ENCODE data around the gene PRKD1.

The PRKD1 gene

GRCh38 chr14:29927376-29928116 lies at the start of gene PRKD1:
Gene PRKD1 (minus strand): TSS chr14:29927847.
- peak in 1 of 2 donors; percentile 4 for DNase-seq

DNA sequence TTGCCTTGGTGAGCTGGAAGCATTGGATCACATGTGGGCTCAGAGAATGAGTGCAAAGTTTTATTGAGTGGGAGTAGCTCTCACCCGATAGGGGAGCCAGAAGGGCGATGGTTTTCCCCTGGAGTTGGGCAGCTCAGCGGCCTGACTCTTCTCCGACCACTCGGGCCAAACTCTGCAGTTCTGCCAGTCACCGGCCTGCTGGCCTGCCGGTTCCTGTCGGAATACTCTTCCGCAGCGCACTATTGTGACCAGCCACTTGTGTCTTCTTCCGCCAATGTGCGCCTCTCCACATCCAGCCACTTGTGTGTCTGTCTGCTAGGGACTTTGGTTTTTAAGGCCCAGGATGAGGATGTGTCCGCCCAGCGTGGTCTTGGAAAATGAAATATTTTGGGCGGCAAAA lies 43.5 kb upstream of the PRKD1 start:
- DNase-seq: no peak

GRCh38 chr14:29955087-29955486 lies 27.4 kb upstream of the PRKD1 start:
- no peak for DNase-seq

- no peak for DNase-seq
Observed at GRCh38 chr14:29953501-29953900, 25.9 kb upstream of the PRKD1 start.

GRCh38 chr14:29944091-29944490 lies 16.4 kb upstream of the PRKD1 start:
- DNase-seq: no peak

DNA sequence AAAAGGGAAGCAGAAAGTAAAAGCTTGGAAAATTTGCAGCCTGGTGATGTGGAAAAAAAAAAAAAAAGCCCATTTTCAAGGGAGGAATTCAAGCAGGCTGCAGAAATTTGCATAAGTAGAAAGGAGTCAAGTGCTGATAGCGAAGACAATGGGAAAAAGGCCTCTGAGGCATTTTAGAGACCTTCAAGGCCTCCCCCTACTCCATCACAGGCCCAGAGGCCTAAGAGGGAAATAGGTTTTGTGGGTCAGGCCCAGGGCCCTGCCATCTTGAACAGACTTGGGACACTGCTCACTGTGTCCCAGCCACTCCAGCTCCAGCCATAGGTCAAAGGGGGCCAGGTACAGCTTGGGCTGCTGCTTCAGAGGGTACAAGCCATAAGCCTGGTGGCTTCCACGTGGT lies 13.8 kb upstream of the PRKD1 start:
- DNase-seq: no peak

DNA sequence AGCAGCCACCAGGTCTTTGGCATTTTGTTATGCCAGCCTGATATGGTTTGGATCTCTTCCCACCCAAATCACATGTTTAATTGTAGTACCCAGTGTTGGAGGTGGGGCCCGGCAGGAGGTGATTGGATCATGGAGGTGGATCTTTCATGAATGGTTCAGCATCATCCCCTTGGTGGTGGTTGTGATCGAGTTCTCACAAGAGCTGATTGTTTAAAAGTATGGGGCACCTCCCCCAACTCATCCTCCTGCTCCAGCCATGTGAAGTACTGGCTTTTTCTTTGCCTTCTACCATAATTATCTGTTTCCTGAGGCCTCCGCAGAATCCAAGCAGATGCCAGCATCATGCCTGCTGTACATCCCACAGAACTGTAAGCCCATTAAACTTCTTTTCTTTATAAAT lies 12.8 kb upstream of the PRKD1 start:
- no peak for DNase-seq

- DNase-seq: no peak
Observed at GRCh38 chr14:29937116-29937515, 9.5 kb upstream of the PRKD1 start.

- no peak for DNase-seq
Observed at GRCh38 chr14:29930283-29930682, 2.6 kb upstream of the PRKD1 start.

GRCh38 chr14:29928117-29928640 lies 532 bp upstream of the PRKD1 start:
- DNase-seq: no peak

GRCh38 chr14:29926701-29927375 lies 809 bp downstream of the PRKD1 start:
- peak in 1 of 2 donors; percentile 8 for DNase-seq

GRCh38 chr14:29926228-29926627 lies 1.4 kb downstream of the PRKD1 start:
- DNase-seq: no peak

DNA sequence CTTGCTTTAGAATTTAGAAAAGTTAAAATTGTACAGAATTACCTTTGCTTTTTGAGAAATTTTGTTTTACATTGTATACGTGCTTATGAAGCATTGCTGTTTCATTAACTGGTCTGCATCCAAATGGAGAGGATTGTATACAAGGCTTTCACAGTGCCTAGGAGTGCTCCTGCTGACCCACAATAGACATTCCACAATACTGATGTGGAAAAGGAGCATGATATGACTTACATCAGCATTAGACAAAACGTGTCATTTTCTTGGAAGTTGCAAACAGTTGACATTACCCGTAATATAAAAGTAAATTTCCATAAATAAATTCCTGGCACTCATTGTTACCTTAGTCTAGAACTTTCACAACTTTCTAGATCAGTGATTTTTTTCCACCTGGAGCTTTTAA lies 1.9 kb downstream of the PRKD1 start:
- no peak for DNase-seq

- DNase-seq: no peak
Observed at GRCh38 chr14:29925101-29925722, 2.4 kb downstream of the PRKD1 start.

DNA sequence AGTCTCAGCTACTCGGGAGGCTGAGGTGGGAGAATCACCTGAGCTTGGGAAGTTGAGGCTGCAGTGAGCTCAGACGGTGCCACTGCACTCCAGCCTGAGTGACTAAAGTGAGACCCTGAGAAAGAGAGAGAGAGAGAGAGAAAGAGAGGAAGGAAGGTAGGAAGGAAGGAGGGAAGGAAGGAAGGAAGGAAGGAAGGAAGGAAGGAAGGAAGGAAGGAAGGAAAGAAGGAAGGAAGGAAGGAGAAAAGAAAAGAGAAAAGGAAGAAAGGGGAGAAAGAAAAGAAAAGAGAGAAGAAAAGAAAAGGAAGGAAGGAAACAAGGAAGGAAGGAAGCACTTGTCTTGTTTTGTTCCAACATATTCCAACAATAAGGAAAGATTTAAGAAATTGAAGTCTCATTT lies 7.8 kb downstream of the PRKD1 start:
- DNase-seq: no peak

DNA sequence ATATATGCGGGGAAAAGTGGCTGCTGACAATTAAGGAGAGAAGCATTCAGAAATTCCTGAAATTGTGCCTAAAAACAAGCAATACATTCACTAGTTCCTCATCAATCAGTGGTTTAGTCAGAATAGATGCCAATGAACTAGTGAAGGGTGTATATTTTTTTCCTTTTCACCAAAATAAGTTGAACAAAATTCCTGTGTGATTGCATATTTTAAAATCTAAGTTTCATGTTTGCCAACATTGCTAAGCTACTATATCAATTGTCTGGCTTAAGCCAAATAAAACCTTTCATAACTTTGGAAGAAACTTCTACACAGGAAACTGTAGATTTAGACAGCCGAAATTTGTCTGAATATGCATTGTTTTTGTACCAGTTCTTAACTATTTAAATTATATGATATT lies 8.7 kb downstream of the PRKD1 start:
- no peak for DNase-seq

- no peak for DNase-seq
Observed at GRCh38 chr14:29913566-29913965, 14.1 kb downstream of the PRKD1 start.

DNA sequence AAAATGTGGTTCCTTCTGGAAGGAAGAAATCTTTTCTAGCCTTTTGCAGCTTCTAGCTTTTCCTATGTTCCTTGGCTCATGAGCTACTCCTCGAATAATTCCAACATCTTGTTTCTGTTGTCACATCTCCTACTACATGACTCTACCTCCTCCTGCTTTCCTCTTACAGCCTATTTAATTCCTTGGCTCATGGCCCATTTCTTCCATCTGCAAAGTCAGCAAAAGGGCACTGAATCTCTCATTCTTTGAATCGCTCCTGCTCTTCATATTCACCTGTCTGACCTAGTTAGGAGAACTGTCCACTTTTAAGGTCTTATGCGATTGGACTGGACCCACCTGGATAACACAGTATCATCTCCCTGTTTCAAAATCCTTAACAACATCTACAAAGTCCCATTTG lies 15.8 kb downstream of the PRKD1 start:
- no peak for DNase-seq

GRCh38 chr14:29908652-29909577 lies 18.7 kb downstream of the PRKD1 start:
- DNase-seq: no peak

GRCh38 chr14:29906256-29906870 lies 21.3 kb downstream of the PRKD1 start:
- DNase-seq: no peak

GRCh38 chr14:29905543-29905942 lies 22.1 kb downstream of the PRKD1 start:
- DNase-seq: no peak

DNA sequence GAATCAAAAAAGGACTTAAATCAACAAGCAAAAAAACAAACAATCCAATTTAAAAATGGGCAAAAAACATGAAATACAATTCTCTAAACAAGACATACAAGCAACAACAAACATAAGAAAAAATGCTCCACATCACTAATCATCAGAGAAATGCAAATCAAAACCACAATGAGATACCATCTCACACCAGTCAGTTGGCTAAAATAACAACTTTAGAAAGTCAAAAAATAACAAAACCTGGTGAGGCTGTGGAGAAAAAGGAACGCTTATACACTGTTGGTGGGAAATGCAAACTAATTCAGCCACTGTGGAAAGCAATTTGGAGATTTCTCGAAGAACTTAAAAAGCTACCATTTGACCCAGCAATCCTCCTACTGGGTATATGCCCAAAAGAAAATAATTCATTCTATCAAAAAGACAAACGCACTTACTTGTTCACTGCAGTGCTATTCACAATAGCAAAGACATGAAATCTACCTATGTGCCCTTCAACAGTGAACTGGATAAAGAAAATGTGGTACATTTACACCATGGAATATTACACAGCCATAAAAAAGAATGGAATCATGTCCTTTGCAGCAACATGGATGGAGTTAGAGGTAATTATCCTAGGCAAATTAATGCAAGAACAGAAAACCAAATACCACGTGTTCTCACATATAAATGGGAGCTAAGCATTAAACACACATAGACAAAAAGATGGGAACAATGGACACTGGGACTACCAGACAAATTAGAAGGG lies 26.9 kb downstream of the PRKD1 start:
- no peak for DNase-seq
